ENCODE results near the gene CYTH2. TPM values are rescaled to one million over a fixed set of nuclear protein-coding genes. Genes with fewer than 3 reads are reported as not detected.

Gene CYTH2
- polyA plus RNA-seq, 1 of the 3 experiments (the other 2 are of a cell fraction): 69.5 TPM

DNA sequence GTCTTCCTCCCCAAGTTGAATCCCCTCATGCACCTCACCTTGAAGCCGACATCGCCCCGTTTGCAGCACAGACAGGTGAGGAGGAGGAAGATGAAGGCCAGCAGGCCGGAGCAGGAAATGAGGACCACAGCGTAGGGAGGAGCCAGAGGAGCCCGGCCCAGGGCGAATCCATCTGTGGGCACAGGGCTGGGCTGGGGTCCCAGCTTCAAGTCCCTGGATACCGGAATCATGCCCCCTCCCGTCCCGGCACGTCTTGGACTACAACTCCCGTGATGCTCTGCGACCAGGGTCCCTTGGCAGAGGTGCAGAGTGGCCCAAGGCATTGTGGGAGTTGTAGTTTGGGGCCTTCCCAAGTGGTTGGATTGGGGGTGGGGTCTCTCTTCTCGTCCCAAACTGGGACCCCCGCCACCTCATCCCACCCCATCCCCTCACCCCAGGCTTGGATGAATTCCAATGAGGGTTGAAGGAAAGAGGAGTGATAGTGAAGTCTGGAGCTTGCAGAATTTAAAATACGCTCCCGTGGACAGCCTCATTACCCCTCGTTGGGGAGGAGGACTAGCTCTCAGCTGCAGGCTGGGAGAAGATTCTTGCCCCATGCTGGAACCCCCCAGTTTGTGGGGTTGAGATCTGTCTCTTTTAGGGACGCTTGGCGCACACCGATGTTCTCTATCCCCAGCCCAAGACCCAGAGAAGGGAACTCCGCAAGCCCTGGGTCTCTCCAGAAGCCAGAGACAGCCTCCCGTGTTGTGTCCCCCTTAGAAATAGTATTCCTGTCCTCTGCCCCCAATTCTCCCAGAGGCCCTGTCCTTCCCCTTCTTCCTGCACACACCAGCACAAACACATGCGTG lies 41.5 kb downstream of the CYTH2 start:
- WGBS (ENCODE audit: low lambda C conversion rate): 24% methylated on average over 16 of the region's 24 CpGs
- peak; percentile 80 for DNase-seq
- POLR2A ChIA-PET: no interaction called here

DNA sequence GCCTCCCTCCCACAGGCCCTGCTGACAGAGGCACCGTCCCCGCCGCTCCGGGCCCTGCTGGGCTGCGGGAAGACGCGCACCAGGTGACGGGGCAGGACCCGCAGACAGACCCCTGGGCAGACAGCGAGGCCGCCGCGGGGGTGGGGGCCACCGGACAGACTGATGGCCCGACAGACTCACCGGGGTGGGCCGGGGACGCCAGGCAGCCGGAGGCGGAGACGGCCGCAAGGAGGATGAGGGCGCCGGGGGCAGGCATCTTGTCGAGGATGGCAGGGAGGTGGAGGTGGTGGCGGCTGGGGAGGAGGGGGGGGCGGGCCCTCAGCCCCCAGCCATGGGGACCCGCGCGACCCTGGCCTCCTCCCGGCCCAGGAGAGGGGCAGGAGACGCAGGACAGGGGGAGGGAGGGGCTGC lies 42.2 kb downstream of the CYTH2 start:
- Histone ChIP-seq H3K27me3 (ENCODE audit: insufficient read depth) (no peaks in the 10 kb centered on the region), H3K9me3 (no peaks in the 10 kb centered on the region), H3K9me2 (no peaks in the 10 kb centered on the region), H3K79me2 (ENCODE audit: insufficient read depth) (no peaks in the 10 kb centered on the region), H3K36me3 (replicated peaks in 1 of 2; ENCODE audit: control insufficient read depth in 1 of 2, insufficient read depth in 2 of 2, low read length in 1 of 2) (no peaks in the 10 kb centered on the region), H2AFZ (ENCODE audit: low read depth) (peak overlapping the region; percentile 78; the same call in 1 of the 2 replicates), H4K20me1 (ENCODE audit: insufficient read depth) (no peaks in the 10 kb centered on the region), H3K9ac (peak overlapping the region; percentile 50; the same call in 1 of the 2 replicates), H3F3A (replicated peaks; ENCODE audit: insufficient read depth) (peaks cover 11% of the 10 kb centered on the region), H3K27ac (ENCODE audit: low read depth in 2 of 2, low read length in 1 of 2) (peak overlapping the region in 1 of 2 experiments; percentile 51; a peak in 1 of 4 replicates), H3K4me1 (ENCODE audit: control insufficient read depth in 1 of 2, insufficient read depth in 2 of 2, low read depth in 1 of 2, low read length in 1 of 2) (peaks cover 0 to 22% of the 10 kb centered on the region in 2 experiments; a peak in 1 of 4 replicates), H3K4me2 (peak overlapping the region; percentile 84; the same call in 1 of the 2 replicates), H3K4me3 (ENCODE audit: low read depth in 2 of 2, low read length in 1 of 2) (peak overlapping the region; percentile 59 to 77)
- ChIA-PET POLR2A (no interaction called here), CTCF (interaction anchor here (8.8 kb wide), 1 partner anchor 75 kb away, joined by 142 read pairs; no protein-coding TSS in a partner anchor)
- no peak for DNase-seq
- WGBS (ENCODE audit: low lambda C conversion rate): under 1% methylated on average over 13 of the region's 32 CpGs
- TF ChIP-seq, protein P1, sequence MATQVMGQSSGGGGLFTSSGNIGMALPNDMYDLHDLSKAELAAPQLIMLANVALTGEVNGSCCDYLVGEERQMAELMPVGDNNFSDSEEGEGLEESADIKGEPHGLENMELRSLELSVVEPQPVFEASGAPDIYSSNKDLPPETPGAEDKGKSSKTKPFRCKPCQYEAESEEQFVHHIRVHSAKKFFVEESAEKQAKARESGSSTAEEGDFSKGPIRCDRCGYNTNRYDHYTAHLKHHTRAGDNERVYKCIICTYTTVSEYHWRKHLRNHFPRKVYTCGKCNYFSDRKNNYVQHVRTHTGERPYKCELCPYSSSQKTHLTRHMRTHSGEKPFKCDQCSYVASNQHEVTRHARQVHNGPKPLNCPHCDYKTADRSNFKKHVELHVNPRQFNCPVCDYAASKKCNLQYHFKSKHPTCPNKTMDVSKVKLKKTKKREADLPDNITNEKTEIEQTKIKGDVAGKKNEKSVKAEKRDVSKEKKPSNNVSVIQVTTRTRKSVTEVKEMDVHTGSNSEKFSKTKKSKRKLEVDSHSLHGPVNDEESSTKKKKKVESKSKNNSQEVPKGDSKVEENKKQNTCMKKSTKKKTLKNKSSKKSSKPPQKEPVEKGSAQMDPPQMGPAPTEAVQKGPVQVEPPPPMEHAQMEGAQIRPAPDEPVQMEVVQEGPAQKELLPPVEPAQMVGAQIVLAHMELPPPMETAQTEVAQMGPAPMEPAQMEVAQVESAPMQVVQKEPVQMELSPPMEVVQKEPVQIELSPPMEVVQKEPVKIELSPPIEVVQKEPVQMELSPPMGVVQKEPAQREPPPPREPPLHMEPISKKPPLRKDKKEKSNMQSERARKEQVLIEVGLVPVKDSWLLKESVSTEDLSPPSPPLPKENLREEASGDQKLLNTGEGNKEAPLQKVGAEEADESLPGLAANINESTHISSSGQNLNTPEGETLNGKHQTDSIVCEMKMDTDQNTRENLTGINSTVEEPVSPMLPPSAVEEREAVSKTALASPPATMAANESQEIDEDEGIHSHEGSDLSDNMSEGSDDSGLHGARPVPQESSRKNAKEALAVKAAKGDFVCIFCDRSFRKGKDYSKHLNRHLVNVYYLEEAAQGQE (IDR thresholded peaks at IDR 0.05; ENCODE audit: low read depth, low read length): no peak
- TF ChIP-seq, protein P2, sequence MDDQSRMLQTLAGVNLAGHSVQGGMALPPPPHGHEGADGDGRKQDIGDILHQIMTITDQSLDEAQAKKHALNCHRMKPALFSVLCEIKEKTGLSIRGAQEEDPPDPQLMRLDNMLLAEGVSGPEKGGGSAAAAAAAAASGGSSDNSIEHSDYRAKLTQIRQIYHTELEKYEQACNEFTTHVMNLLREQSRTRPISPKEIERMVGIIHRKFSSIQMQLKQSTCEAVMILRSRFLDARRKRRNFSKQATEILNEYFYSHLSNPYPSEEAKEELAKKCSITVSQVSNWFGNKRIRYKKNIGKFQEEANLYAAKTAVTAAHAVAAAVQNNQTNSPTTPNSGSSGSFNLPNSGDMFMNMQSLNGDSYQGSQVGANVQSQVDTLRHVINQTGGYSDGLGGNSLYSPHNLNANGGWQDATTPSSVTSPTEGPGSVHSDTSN (IDR thresholded peaks at IDR 0.05): no peak
- TF ChIP-seq RFX5 (IDR thresholded peaks at IDR 0.05; ENCODE audit: low read length) (no peak), CHD2 (IDR thresholded peaks at IDR 0.05; ENCODE audit: low read length, partially characterized antibody) (no peak), MEF2A (IDR thresholded peaks at IDR 0.05; ENCODE audit: borderline replicate concordance, low read depth) (no peak)
- TF ChIP-seq, protein P3, sequence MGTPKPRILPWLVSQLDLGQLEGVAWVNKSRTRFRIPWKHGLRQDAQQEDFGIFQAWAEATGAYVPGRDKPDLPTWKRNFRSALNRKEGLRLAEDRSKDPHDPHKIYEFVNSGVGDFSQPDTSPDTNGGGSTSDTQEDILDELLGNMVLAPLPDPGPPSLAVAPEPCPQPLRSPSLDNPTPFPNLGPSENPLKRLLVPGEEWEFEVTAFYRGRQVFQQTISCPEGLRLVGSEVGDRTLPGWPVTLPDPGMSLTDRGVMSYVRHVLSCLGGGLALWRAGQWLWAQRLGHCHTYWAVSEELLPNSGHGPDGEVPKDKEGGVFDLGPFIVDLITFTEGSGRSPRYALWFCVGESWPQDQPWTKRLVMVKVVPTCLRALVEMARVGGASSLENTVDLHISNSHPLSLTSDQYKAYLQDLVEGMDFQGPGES (IDR thresholded peaks at IDR 0.05; ENCODE audit: low read depth, low read length): no peak
- TF ChIP-seq, protein P4, sequence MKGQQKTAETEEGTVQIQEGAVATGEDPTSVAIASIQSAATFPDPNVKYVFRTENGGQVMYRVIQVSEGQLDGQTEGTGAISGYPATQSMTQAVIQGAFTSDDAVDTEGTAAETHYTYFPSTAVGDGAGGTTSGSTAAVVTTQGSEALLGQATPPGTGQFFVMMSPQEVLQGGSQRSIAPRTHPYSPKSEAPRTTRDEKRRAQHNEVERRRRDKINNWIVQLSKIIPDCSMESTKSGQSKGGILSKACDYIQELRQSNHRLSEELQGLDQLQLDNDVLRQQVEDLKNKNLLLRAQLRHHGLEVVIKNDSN (IDR thresholded peaks at IDR 0.05; ENCODE audit: borderline replicate concordance, low read depth): no peak

More for the DNA sequence above, 41.5 kb downstream of the CYTH2 start:
- Histone ChIP-seq H3K9ac (peak overlapping the region; percentile 40; the same call in 1 of the 2 replicates), H3K4me2 (peak overlapping the region; percentile 84), H3K36me3 (replicated peaks in 1 of 2; ENCODE audit: control insufficient read depth in 1 of 2, insufficient read depth in 2 of 2, low read length in 1 of 2) (no peaks in the 10 kb centered on the region), H3K9me2 (no peaks in the 10 kb centered on the region), H3K4me3 (ENCODE audit: low read depth in 2 of 2, low read length in 1 of 2) (peak overlapping the region; percentile 59 to 77), H3K27ac (ENCODE audit: low read depth in 2 of 2, low read length in 1 of 2) (peak overlapping the region in 1 of 2 experiments; percentile 44; a peak in 1 of 4 replicates), H4K20me1 (ENCODE audit: insufficient read depth) (no peaks in the 10 kb centered on the region), H3K4me1 (ENCODE audit: control insufficient read depth in 1 of 2, insufficient read depth in 2 of 2, low read depth in 1 of 2, low read length in 1 of 2) (peaks cover 0 to 22% of the 10 kb centered on the region in 2 experiments; a peak in 1 of 4 replicates), H3K27me3 (ENCODE audit: insufficient read depth) (no peaks in the 10 kb centered on the region), H3F3A (replicated peaks; ENCODE audit: insufficient read depth) (peaks cover 11% of the 10 kb centered on the region), H2AFZ (ENCODE audit: low read depth) (peak overlapping the region; percentile 78), H3K9me3 (no peaks in the 10 kb centered on the region), H3K79me2 (ENCODE audit: insufficient read depth) (no peaks in the 10 kb centered on the region)
- CTCF ChIA-PET: interaction anchor here (0.8 to 8.8 kb wide), 3 partner anchors 21 to 98 kb away, joined by 3 to 142 read pairs (median 6); no protein-coding TSS in a partner anchor
- TF ChIP-seq CHD2 (IDR thresholded peaks at IDR 0.05; ENCODE audit: low read length, partially characterized antibody) (peak; percentile 83), MXI1 (IDR thresholded peaks at IDR 0.05; ENCODE audit: low read depth, low read length) (peak; percentile 47; the same call in 1 of the 2 replicates), JUND (IDR thresholded peaks at IDR 0.05) (no peak), EP300 (IDR thresholded peaks at IDR 0.05; ENCODE audit: borderline replicate concordance in 1 of 2, low read depth in 1 of 2, low read length in 1 of 2) (no peak), EZH2phosphoT487 (IDR thresholded peaks at IDR 0.05; ENCODE audit: borderline replicate concordance, low read depth) (no peak), TEAD4 (IDR thresholded peaks at IDR 0.05; ENCODE audit: borderline replicate concordance, insufficient read depth) (no peak), ELF1 (IDR thresholded peaks at IDR 0.05) (no peak), TAF1 (IDR thresholded peaks at IDR 0.05; ENCODE audit: borderline replicate concordance, low read depth, low read length) (no peak), GABPA (IDR thresholded peaks at IDR 0.05; ENCODE audit: low read depth) (no peak; the same call in 1 of the 2 replicates), NRF1 (IDR thresholded peaks at IDR 0.05; ENCODE audit: low read depth, low read length) (no peak), TCF12 (IDR thresholded peaks at IDR 0.05) (no peak)
- TF ChIP-seq, protein P5, sequence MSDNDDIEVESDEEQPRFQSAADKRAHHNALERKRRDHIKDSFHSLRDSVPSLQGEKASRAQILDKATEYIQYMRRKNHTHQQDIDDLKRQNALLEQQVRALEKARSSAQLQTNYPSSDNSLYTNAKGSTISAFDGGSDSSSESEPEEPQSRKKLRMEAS (IDR thresholded peaks at IDR 0.05; ENCODE audit: low read depth): no peak
- TF ChIP-seq, protein P4 (IDR thresholded peaks at IDR 0.05; ENCODE audit: borderline replicate concordance, low read depth): no peak
- TF ChIP-seq, protein P2 (IDR thresholded peaks at IDR 0.05): no peak

Data from SK-N-SH (cell line).